Stimulated activated naive CD4-positive, alpha-beta T cell (primary cell): ENCODE measurements around the gene MMRN2.

Experiments used
- DNase-seq, 6 experiments: peaks; one replicate each; lab custom pipeline; 2025; lab: John Stamatoyannopoulos, UW

MMRN2 gene

DNA sequence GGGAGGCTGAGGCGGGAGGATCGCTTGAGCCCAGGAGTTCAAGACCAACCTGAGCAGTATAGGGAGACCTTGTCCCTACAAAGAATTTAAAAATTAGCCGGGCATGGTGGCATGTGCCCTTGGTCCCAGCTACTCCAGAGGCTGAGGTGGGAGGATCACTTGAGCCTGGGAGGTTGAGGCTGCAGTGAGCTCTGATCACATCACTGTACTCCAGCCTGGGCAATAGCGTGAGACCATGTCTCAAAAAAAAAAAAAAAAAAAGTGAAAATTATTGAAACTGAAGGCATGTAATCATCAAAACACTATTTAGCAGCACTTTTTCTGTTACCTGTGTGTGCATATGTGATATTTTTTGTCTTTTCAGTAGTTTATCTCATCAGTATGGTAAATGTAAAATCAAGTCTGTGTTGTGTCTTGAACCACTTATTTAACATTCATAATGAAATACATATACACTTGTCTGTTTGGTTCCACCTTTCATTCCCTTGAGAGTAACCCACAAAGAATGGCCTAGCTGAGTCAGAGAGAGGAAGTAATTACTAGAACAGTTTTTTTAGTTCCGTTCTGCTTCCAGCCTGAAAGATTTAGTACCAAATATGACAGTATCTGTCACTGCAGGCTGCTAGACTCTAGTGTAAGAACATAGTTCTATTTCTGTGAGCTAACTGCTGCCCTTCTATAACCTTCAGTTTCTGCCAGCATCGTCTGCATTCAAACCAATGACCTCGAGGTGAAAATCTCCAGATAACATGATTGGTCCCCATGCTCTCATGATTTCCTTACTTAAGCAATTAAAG, 68.6 kb downstream of the MMRN2 start:
- no peak for DNase-seq
